Thymus (tissue), 11 donors: ENCODE results near the gene DIP2C. TPM values are rescaled to one million over a fixed set of nuclear protein-coding genes. Genes with fewer than 3 reads are reported as not detected.

ENCODE experiments used
- DNase-seq, 9 donors: peaks; one replicate each; pipeline ENCODE4 v3.0.0-alpha.2; 2013; ENCODE audit warnings: low spot score in 9 of 9, low read depth in 6 of 9, missing footprints in 1 of 9
- H3K27ac ChIP-seq, 2 donors: one replicate each; pipeline ENCODE4 v1.5.1; 2013; ENCODE audit warnings: control low read depth in 1 of 2, low read depth in 1 of 2, low read length in 1 of 2, mild to moderate bottlenecking in 1 of 2, moderate library complexity in 1 of 2
- H3K27me3 ChIP-seq, 2 donors: one replicate each; pipeline ENCODE4 v1.5.1; 2013; ENCODE audit warnings: low read length in 1 of 2; ENCODE audit not compliant: control insufficient read depth in 2 of 2, insufficient read depth in 1 of 2
- H3K36me3 ChIP-seq, 2 donors: one replicate each; pipeline ENCODE4 v1.5.1; 2013; ENCODE audit warnings: low read length in 1 of 2, mild to moderate bottlenecking in 1 of 2, moderate library complexity in 1 of 2; ENCODE audit not compliant: control insufficient read depth in 2 of 2, insufficient read depth in 2 of 2
- H3K4me1 ChIP-seq, 2 donors: one replicate each; pipeline ENCODE4 v1.5.1; 2013; ENCODE audit warnings: low read length in 2 of 2; ENCODE audit not compliant: control insufficient read depth in 2 of 2, insufficient read depth in 2 of 2
- H3K4me3 ChIP-seq, 2 donors: one replicate each; pipeline ENCODE4 v1.5.1; 2013; ENCODE audit warnings: low read length in 2 of 2, control low read depth in 1 of 2, mild to moderate bottlenecking in 1 of 2
- H3K9me3 ChIP-seq, 2 donors: one replicate each; pipeline ENCODE4 v1.5.1; 2013; ENCODE audit warnings: low read length in 1 of 2, mild to moderate bottlenecking in 1 of 2; ENCODE audit not compliant: control insufficient read depth in 2 of 2, insufficient read depth in 1 of 2
- WGBS: extraction: QIAGEN DNeasy Blood & Tissue Kit; methylation state at CpG from one replicate; pipeline ENCODE4 v1.1.7; 2013; 5-methylcytosine and 5-hydroxymethylcytosine counted together
- polyA plus RNA-seq: library from polyadenylated mRNA; stranded (reverse); fragments of 200-250 nt; gene quantifications from one replicate; pipeline ENCODE4 v1.2.3, GENCODE V29; 2013
- total RNA-seq: library from RNA; stranded (reverse); fragments of 120-200 nt; gene quantifications from one replicate; pipeline ENCODE4 v1.2.4, GENCODE V29; 2013
- donor health status: healthy.

Gene DIP2C
- total and polyA plus RNA-seq, 2 donors = 2.2 to 3.4 TPM

- H3K4me3 ChIP-seq = no peak overlapping the region
- WGBS = 69% methylated on average over 17 of the region's 17 CpGs
- DNase-seq = no peak
- no peaks in the 10 kb centered on the region for H3K9me3 ChIP-seq
- H3K4me1 ChIP-seq = no peaks in the 10 kb centered on the region
- no peaks in the 10 kb centered on the region for H3K36me3 ChIP-seq
- H3K27me3 ChIP-seq = peaks cover 0 to 15% of the 10 kb centered on the region in 2 donors
- H3K27ac ChIP-seq = no peak overlapping the region
Observed at GRCh38 chr10:548238-548901, 141.1 kb downstream of the DIP2C start.

GRCh38 chr10:547591-548081, 141.8 kb downstream of the DIP2C start:
- Histone ChIP-seq H3K27ac (no peak overlapping the region), H3K4me3 (no peak overlapping the region), H3K27me3 (peaks cover 0 to 13% of the 10 kb centered on the region in 2 donors), H3K9me3 (no peaks in the 10 kb centered on the region), H3K4me1 (no peaks in the 10 kb centered on the region), H3K36me3 (no peaks in the 10 kb centered on the region)
- WGBS = 70% methylated on average over 6 of the region's 6 CpGs
- DNase-seq = no peak

GRCh38 chr10:546971-547590, 142.4 kb downstream of the DIP2C start:
- Histone ChIP-seq H3K4me3 (no peak overlapping the region), H3K9me3 (no peaks in the 10 kb centered on the region), H3K36me3 (no peaks in the 10 kb centered on the region), H3K4me1 (no peaks in the 10 kb centered on the region), H3K27me3 (peaks cover 0 to 14% of the 10 kb centered on the region in 2 donors), H3K27ac (no peak overlapping the region)
- 17% methylated on average over 10 of the region's 10 CpGs for WGBS
- no peak for DNase-seq

GRCh38 chr10:546451-546850, 143.0 kb downstream of the DIP2C start:
- WGBS = 88% methylated on average over 7 of the region's 7 CpGs
- H3K4me3 ChIP-seq = no peak overlapping the region
- H3K36me3 ChIP-seq = no peaks in the 10 kb centered on the region
- peaks cover 0 to 16% of the 10 kb centered on the region in 2 donors for H3K27me3 ChIP-seq
- no peak for DNase-seq
- H3K4me1 ChIP-seq = no peaks in the 10 kb centered on the region
- H3K9me3 ChIP-seq = no peaks in the 10 kb centered on the region
- no peak overlapping the region for H3K27ac ChIP-seq

- Histone ChIP-seq H3K27ac (no peak overlapping the region), H3K9me3 (no peaks in the 10 kb centered on the region), H3K36me3 (no peaks in the 10 kb centered on the region), H3K27me3 (peaks cover 0 to 20% of the 10 kb centered on the region in 2 donors), H3K4me1 (no peaks in the 10 kb centered on the region), H3K4me3 (no peak overlapping the region)
- WGBS = 93% methylated on average over 21 of the region's 21 CpGs
- no peak for DNase-seq
Observed at GRCh38 chr10:543862-544822, 145.3 kb downstream of the DIP2C start.

- WGBS = 95% methylated on average over 13 of the region's 13 CpGs
Observed at GRCh38 chr10:543131-543530, 146.3 kb downstream of the DIP2C start.

GRCh38 chr10:541750-542371, 147.6 kb downstream of the DIP2C start:
- peaks cover 0 to 18% of the 10 kb centered on the region in 2 donors for H3K27me3 ChIP-seq
- H3K4me1 ChIP-seq = no peaks in the 10 kb centered on the region
- H3K9me3 ChIP-seq = no peaks in the 10 kb centered on the region
- DNase-seq = no peak
- H3K4me3 ChIP-seq = no peak overlapping the region
- 81% methylated on average over 16 of the region's 16 CpGs for WGBS
- H3K27ac ChIP-seq = no peak overlapping the region
- no peaks in the 10 kb centered on the region for H3K36me3 ChIP-seq

More at GRCh38 chr10:543131-543530, 146.3 kb downstream of the DIP2C start:
- DNase-seq = no peak
- H3K4me1 ChIP-seq = no peaks in the 10 kb centered on the region
- peaks cover 0 to 20% of the 10 kb centered on the region in 2 donors for H3K27me3 ChIP-seq
- H3K36me3 ChIP-seq = no peaks in the 10 kb centered on the region
- no peak overlapping the region for H3K4me3 ChIP-seq
- no peak overlapping the region for H3K27ac ChIP-seq
- H3K9me3 ChIP-seq = no peaks in the 10 kb centered on the region

GRCh38 chr10:541041-541440, 148.4 kb downstream of the DIP2C start:
- no peak for DNase-seq
- WGBS = 52% methylated on average over 13 of the region's 13 CpGs
- Histone ChIP-seq H3K27ac (no peak overlapping the region), H3K4me1 (no peaks in the 10 kb centered on the region), H3K4me3 (no peak overlapping the region), H3K36me3 (no peaks in the 10 kb centered on the region), H3K27me3 (peaks cover 0 to 19% of the 10 kb centered on the region in 2 donors), H3K9me3 (no peaks in the 10 kb centered on the region)
